HCT116 (cell line): Measurements from ENCODE around the gene ATXN7L2.

Experiments used
- CTCF ChIP-seq, 3 experiments: fragments of 200-600 bp in 1 of 3; sonication (generic) in 1 of 3; IDR thresholded peaks in 2 of 3; conservative IDR thresholded peaks in 1 of 3; 2 replicates each; pipeline ENCODE4 v1.5.1; 2012 to 2017; ENCODE audit warnings: low read depth in 2 of 3, low read length in 2 of 3, antibody characterized with exemption in 1 of 3, borderline replicate concordance in 1 of 3, control low read depth in 1 of 3, mild to moderate bottlenecking in 1 of 3, mixed read lengths in 1 of 3, mixed run types in 1 of 3, moderate library complexity in 1 of 3; ENCODE audit not compliant: insufficient read depth in 1 of 3
- REST ChIP-seq: IDR thresholded peaks from 2 replicates; pipeline ENCODE4 v1.6.1; 2012; ENCODE audit warnings: low read depth
- SIN3A ChIP-seq: IDR thresholded peaks from 2 replicates; pipeline ENCODE4 v1.6.1; 2012; ENCODE audit warnings: low read depth
- ZNF274 ChIP-seq: fragments of 200-500 bp; sonication (Bioruptor generic); IDR thresholded peaks from 2 replicates; pipeline ENCODE4 v1.6.1; 2014; ENCODE audit warnings: mild to moderate bottlenecking, low read depth, low read length, inconsistent platforms

GRCh38 chr1:109534307-109534858 lies 50.7 kb downstream of the ATXN7L2 start:
- TF ChIP-seq CTCF (IDR thresholded peaks at IDR 0.05 in 2 of 3, conservative IDR thresholded peaks at IDR 0.05 in 1 of 3; ENCODE audit: borderline replicate concordance in 1 of 3, insufficient read depth in 1 of 3, low read depth in 2 of 3, low read length in 2 of 3) (no peak), SIN3A (no peak), ZNF274 (no peak), REST (no peak)
